IPS DF 4.7 (cell line): ENCODE measurements around the gene CACUL1.
"Not testable (repeated sequence)": the region's sequence is repeated elsewhere in the genome, so short reads cannot be mapped to it uniquely, and the experiment has no call there.

ENCODE experiments used
- DNase-seq: peaks from one replicate; pipeline ENCODE4 v3.0.0-alpha.2; 2013; ENCODE audit warnings: low spot score; ENCODE audit errors: extremely low read depth

Gene CACUL1

DNA sequence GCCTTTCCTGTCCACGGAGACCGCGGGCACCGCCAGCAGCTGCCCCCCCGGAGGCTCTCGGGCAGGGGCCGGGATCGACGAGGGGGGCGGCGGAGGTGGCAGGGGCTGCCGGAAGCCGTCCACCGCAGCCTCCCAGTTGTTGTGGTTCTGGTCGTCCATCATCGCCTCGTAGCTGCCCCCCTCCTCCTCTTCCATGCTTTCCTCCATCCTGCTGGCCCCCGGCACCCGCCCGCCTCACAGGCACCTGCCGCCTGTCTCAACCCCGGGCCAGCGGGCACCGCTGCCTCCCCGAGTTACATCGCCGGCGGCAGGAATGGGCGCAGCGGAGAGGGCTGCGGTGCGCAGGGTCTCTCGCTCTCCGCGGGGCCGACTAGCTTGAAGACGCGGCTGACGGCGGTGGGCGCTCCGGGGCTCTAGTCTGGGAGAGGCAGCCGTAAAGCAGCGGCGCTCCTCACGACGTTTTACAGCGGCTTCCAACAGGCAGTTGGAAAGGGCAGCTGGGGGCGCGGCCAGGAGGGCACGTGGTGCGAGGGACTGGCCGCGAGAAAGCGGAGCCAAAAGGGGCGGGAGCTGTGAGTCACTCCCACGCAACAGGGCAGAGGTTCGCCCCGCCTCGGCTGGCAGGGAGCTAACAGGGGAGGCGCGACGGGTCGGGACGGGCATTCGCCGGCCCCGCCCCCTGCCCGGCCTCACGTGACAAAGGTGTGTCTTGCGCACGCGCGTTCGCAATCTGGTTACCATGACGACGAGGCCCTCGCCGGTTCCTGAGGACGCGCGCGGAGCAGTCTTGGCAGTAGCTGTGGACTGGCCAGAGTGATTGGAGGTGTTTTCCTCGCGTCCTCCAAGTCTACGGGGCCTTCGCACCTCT, at the start of gene CACUL1:
CACUL1 (minus strand) TSS at position 415 of the 868 bp plus-strand sequence; CDS start at position 207, 208 bp downstream.
- peak; percentile 92 for DNase-seq

- no peak for DNase-seq
Observed at GRCh38 chr10:118804262-118804773, 49.5 kb upstream of the CACUL1 start.

- DNase-seq = no peak
Observed at GRCh38 chr10:118802126-118802793, 47.5 kb upstream of the CACUL1 start.

DNA sequence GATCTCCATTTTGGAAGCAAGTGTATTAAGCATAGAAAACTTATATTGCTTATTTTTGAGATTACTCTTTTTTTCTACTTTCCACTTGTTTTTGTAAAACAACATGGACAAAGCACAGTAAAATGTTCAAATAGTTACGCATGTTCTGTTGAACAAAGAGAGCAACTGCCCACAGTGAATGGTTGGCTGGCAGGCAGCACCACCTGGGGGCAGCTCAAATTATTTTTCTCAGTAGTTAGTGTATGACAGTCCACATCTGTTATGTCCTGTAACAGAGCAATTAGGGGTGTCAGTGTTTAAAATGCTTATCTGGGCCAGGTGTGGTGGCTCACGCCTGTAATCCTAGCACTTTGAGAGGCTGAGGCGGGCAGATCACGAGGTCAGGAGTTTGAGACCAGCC, 46.1 kb upstream of the CACUL1 start:
- no peak for DNase-seq

- no peak for DNase-seq
Observed at GRCh38 chr10:118799777-118800176, 45.0 kb upstream of the CACUL1 start.

DNA sequence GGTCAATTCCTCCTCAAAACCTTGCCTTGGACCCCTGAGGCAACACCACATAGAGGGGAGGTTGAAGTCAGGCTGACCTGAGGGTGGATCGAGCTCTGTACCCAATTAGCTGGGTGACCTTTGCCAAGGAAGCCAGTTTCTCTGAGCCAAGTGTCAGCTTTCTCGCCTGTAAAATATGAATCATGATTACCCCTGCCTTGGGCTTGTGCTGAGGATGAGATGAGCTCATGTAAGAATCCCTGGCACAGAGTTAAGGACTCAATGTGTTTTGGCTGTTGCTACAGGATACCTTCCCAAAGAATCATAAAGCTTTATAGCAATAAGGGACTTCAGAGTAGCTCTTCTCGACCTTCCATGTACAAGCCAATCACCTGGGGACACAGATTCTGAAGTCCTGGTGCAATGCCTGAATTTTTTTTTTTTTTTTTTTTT, 43.5 kb upstream of the CACUL1 start:
- no peak for DNase-seq

- not testable (repeated sequence) for DNase-seq
Observed at GRCh38 chr10:118794971-118795370, 40.2 kb upstream of the CACUL1 start.

DNA sequence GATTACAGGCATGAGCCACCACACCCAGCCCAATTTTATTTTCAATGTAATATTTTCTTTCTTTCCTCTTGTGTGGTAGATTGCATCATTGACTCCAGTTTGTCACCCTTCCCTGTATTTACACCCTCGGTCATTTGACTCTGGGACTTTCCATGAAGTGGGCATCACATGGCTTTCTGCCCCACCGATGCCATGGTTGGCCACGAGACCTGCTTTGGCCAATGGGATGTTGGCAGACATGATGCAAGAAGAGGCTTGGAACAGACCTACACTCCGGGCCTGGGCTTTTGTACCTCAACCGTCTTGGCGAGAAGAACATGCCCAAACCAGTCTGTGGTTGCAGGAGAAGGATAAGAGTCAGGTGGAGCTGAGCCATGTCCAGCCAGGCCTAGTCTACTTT, 38.8 kb upstream of the CACUL1 start:
- no peak for DNase-seq

- no peak for DNase-seq
Observed at GRCh38 chr10:118792526-118792925, 37.8 kb upstream of the CACUL1 start.

GRCh38 chr10:118790058-118790457, 35.3 kb upstream of the CACUL1 start:
- no peak for DNase-seq

DNA sequence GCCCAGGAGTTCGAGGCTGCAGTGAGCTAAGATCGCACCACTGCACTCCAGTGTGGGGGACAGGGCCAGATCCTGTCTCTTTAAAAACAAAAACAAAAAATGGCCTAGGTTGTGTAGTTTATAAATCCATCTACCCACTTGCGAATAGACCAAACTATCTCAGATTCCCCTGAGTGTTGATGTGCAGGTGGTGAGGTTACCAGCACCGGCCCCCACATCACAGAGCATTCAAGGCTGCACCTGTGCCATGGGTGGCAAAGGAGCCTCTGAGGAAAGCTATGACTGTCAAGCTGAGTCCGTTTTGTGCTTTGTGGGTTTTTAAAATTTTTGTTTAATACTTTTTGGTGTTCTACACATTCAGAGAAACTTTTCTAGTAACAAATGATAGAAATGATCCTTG, 30.8 kb upstream of the CACUL1 start:
- DNase-seq = no peak

DNA sequence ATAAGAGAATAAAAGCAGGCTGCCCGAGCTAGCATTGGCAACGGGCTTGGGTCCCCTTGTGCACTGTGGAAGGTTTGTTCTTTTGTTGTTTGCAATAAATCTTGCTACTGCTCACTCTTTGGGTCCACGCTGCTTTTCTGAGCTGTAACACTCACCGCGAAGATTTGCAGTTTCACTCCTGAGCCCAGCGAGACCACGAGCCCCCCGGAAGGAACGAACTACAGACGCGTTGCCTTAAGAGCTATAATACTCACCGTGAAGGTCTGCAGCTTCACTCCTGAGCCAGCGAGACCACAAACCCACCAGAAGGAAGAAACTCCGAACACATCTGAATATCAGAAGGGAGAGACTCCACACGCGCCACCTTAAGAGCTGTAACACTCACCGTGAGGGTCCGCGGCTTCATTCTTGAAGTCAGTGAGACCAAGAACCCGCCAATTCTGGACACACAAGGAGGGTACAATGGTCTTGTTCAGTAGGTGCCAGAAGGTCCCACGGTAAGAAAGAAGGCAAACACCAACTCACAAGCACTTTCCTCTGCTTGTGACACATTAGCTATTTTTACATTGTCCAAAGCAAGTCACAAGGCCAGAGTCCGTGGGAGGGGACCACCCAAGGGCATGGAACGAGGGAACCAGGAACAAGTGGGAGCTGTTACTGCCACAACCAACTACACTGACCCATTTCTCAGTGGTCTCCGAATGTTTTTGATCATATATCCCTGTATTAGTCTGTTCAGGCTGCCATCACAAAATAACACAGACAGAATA, 29.2 kb upstream of the CACUL1 start:
- no peak for DNase-seq

DNA sequence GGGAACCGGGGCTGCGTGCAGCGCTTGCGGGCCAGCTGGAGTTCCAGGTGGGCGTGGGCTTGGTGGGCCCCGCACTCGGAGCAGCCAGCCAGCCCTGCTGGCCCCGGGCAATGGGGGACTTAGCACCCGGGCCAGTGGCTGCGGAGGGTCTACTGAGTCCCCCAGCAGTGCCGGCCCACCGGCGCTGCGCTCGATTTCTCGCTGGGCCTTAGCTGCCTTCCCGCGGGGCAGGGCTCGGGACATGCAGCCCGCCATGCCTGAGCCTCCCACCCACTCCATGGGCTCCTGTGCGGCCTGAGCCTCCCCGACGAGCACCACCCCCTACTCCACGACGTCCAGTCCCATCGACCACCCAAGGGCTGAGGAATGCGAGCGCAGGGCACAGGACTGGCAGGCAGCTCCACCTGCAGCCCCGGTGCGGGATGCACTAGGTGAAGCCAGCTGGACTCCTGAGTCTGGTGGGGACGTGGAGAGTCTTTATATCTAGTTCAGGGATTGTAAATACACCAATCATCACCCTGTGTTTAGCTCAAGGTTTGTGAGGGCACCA, 28.2 kb upstream of the CACUL1 start:
- DNase-seq = not testable (repeated sequence)

DNA sequence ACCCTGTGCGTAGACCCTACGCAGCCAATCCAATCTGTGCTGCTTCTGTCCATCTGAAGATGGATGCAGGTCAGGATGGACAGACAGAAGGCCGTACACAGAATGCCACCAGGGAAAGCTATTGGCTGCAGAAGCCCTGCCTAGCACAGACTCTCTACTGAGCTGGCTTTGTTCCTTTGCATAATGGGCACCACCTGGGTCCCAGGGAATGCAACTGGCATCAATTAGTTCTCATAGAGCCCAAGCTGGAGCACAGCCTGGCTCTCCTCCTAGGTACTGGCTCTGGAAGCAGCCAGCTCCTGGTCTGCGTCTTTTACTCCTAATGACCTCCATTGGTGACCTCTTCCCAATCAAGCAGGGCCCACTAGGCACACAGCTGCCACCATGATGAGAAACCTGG, 26.8 kb upstream of the CACUL1 start:
- no peak for DNase-seq

DNA sequence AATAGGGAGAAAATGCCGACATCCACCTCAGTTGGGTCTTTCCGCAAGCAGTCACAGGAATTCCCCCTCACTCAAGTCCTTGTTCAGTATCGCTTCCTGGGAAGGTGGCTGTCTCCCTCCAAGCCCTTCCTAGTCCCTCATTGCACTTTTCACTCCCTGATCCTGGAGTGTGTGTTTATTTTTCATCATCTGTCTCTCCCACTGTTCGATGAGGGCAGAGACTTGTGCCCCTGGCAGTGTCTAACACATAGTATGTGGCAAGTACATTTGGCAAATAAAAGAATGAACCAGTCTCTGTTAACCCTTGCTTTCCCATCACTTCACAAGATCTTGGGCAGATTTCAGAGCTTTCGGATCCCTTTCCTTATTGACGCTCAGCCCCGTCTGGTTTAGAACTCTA, 24.0 kb upstream of the CACUL1 start:
- DNase-seq = no peak

DNA sequence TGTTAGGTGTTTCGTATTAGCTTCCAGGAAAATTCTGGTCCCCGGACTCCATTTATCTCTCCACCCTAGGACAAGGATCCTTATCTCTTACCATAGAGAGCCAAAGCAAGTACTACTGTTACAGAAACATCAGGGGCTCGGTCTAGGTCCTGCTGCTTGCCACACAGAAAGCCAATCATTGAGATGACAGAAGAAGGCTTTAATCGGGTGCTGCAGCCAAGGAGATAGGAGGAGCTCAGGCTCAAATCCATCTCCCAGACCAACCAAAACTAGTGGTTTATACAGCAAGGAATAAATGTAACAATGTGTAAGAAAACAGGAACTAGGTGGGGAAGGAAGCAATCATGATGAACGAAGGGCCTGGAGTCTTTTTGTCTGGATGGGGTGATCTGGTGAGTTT, 22.2 kb upstream of the CACUL1 start:
- DNase-seq = no peak

- DNase-seq = no peak
Observed at GRCh38 chr10:118776033-118776432, 21.3 kb upstream of the CACUL1 start.

DNA sequence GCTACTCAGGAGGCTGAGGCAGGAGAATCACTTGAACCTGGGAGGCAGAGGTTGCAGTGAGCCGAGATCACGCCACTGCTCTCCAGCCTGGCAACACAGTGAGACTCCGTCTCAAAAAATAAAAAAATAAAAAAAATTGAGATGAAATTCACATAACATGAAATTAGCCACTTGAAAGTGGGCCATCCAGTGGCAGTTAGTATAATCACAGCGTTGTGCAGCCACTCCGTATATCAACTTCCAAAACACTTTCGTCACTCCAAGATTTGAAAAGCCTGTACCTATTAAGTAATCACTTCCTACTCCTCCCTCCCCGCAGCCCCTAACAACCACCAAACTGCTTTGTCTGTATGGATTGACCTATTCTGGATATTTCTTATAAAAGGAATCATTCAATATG, 20.7 kb upstream of the CACUL1 start:
- DNase-seq = no peak

GRCh38 chr10:118773041-118773440, 18.3 kb upstream of the CACUL1 start:
- DNase-seq = no peak

DNA sequence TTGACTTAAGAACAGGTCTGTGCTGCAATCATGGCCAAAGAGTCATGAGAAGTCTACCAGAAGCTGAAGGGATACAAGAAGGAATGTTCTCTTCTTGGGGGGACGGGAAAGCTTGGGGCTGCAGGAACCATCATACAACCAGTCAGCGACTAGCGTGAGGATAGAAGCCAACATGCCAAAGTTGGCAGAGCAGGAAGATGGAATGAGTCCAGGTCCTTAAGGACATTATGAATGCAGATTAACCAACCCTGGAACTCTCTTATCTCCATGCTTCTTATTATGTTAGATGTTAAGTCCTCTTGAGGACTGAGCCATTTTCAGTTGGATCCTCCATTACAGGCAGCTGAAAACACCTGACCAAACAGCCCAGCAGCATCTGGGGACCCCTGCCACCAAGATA, 17.2 kb upstream of the CACUL1 start:
- no peak for DNase-seq

DNA sequence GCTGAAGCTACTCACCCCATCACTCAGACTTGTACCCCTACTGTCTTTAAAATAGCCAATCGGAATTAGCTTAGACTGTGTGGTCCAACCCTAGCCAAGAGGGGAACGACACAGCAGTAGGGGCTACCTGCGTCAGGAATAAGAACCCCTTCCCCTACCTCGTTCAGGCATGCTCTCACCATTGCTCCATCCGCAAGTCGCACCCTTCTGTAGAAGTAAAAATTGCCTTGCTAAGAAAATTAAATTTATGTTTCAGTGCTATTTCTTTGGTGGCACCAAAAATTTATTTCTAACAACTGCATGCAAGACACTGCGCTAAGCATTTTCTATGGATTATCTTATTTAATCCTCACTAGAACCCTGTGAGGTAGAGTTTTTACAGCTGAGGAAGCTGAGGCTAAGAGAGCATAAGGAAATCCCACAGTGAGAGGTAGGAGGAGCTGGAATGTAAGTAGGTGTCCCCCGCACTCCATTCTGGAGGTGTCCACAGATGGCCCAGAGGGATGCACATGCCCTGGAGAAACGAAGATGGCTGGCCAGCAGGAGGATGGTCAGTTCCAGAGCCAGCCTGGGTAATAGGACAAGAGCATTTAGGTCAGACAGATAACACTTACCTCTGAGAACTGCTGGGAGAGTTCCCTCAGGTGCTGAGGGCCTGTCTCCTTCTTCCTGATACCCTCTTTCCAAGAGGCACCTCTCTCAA, 15.3 kb upstream of the CACUL1 start:
- no peak for DNase-seq
